ENCODE data around the gene TBC1D12. TPM values are rescaled to one million over a fixed set of nuclear protein-coding genes. Genes with fewer than 3 reads are reported as not detected.

TBC1D12 gene
- total and polyA plus RNA-seq, 2 donors (not counting 3 experiments of a cell fraction or from before 2014, with no cell fraction given) = 2.9 to 7.3 TPM

DNA sequence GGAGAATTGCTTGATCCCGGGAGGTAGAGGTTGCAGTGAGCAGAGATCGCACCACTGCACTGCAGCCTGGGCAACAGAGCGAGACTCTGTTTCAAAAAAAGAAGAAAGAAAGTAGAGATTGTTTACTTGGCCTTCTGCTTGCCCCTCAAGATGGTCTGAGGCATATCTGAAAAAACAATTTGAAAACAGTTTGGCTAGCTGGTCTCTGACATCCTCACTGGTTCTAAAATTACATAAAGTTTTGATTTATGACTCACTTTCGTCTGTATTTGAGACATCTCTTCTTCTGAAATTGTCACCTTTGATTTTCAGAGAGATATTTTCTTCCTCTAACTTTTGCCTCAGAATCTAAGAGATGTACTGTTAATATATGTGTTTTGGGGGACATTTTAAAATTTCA, 93.7 kb downstream of the TBC1D12 start:
- Histone ChIP-seq H3K79me2 (ENCODE audit: control insufficient read depth, insufficient read depth, low read length) (no peaks in the 10 kb centered on the region), H3K27ac (ENCODE audit: insufficient read depth, low read depth, low read length) (no peak overlapping the region), H3K4me2 (ENCODE audit: insufficient read depth, low read length) (no peak overlapping the region), H3K27me3 (ENCODE audit: control insufficient read depth in 2 of 2, insufficient read depth in 2 of 2, low read length in 2 of 2) (no peaks in the 10 kb centered on the region), H3K9me1 (replicated peaks; ENCODE audit: control insufficient read depth, extremely low read depth, insufficient read depth, low read length) (no peaks in the 10 kb centered on the region), H3K9ac (replicated peaks; ENCODE audit: extremely low read depth, insufficient read depth, low read length) (no peak overlapping the region), H3K4me1 (ENCODE audit: control insufficient read depth, extremely low read depth, insufficient read depth, low read length) (peaks cover 3% of the 10 kb centered on the region), H3K9me3 (replicated peaks; ENCODE audit: control insufficient read depth, insufficient read depth, low read length) (no peaks in the 10 kb centered on the region), H4K20me1 (replicated peaks; ENCODE audit: control insufficient read depth, extremely low read depth, insufficient read depth, low read length) (no peaks in the 10 kb centered on the region), H3K36me3 (ENCODE audit: control insufficient read depth in 2 of 2, extremely low read depth in 1 of 2, insufficient read depth in 2 of 2, low read length in 2 of 2) (no peaks in the 10 kb centered on the region), H2AFZ (ENCODE audit: low read depth, low read length) (no peak overlapping the region), H3K4me3 (replicated peaks in 1 of 3; ENCODE audit: insufficient read depth in 1 of 3, low read depth in 1 of 3, low read length in 3 of 3) (no peak overlapping the region)
- peak; percentile 10 for DNase-seq (ENCODE audit: low read depth, low spot score)
- POLR2A ChIA-PET = no interaction called here
- BruUV-seq (replicated peaks) = no TSS peak
- CTCF ChIA-PET = interaction anchor here (0.7 to 1.4 kb wide), 2 partner anchors 14 to 53 kb away, joined by 3 to 10 read pairs; no protein-coding TSS in a partner anchor
- TF ChIP-seq POLR2A (IDR thresholded peaks at IDR 0.05; ENCODE audit: low read depth, low read length) (no peak), MYC (IDR thresholded peaks at IDR 0.05; ENCODE audit: low read depth, low read length) (no peak), EZH2 (IDR thresholded peaks at IDR 0.05; ENCODE audit: borderline replicate concordance, low read depth, low read length, severe bottlenecking) (no peak), POLR2AphosphoS5 (IDR thresholded peaks at IDR 0.05; ENCODE audit: insufficient read depth, low read depth, low read length) (no peak), FOS (IDR thresholded peaks at IDR 0.05; ENCODE audit: borderline replicate concordance, insufficient read depth, low read length) (no peak)
- FAIRE-seq = no peak
- intact Hi-C loops (cut with micrococcal nuclease) (no loop called here), dilution Hi-C loops (cut with MboI; ENCODE audit: extremely low pct_ligation_motif_present, low sequenced_read_pairs) (no loop called here)

- no peak overlapping the region for H2AFZ ChIP-seq (ENCODE audit: low read depth, low read length)
These were observed 94.3 kb downstream of the TBC1D12 start for GRCh38 chr10:94496646-94497045.

More at GRCh38 chr10:94496646-94497045, 94.3 kb downstream of the TBC1D12 start:
- CTCF ChIA-PET = no interaction called here
- Histone ChIP-seq H3K27ac (ENCODE audit: insufficient read depth, low read depth, low read length) (no peak overlapping the region), H3K9me3 (replicated peaks; ENCODE audit: control insufficient read depth, insufficient read depth, low read length) (no peaks in the 10 kb centered on the region), H3K9ac (replicated peaks; ENCODE audit: extremely low read depth, insufficient read depth, low read length) (no peak overlapping the region), H3K9me1 (replicated peaks; ENCODE audit: control insufficient read depth, extremely low read depth, insufficient read depth, low read length) (no peaks in the 10 kb centered on the region), H3K27me3 (ENCODE audit: control insufficient read depth in 2 of 2, insufficient read depth in 2 of 2, low read length in 2 of 2) (no peaks in the 10 kb centered on the region), H3K79me2 (ENCODE audit: control insufficient read depth, insufficient read depth, low read length) (no peaks in the 10 kb centered on the region), H3K4me3 (replicated peaks in 1 of 3; ENCODE audit: insufficient read depth in 1 of 3, low read depth in 1 of 3, low read length in 3 of 3) (no peak overlapping the region), H3K36me3 (ENCODE audit: control insufficient read depth in 2 of 2, extremely low read depth in 1 of 2, insufficient read depth in 2 of 2, low read length in 2 of 2) (no peaks in the 10 kb centered on the region), H4K20me1 (replicated peaks; ENCODE audit: control insufficient read depth, extremely low read depth, insufficient read depth, low read length) (no peaks in the 10 kb centered on the region), H3K4me1 (ENCODE audit: control insufficient read depth, extremely low read depth, insufficient read depth, low read length) (peaks cover 3% of the 10 kb centered on the region), H3K4me2 (ENCODE audit: insufficient read depth, low read length) (peak overlapping the region; percentile 16)
- no peak for FAIRE-seq
- BruUV-seq (replicated peaks) = no TSS peak
- dilution Hi-C loops (cut with MboI; ENCODE audit: extremely low pct_ligation_motif_present, low sequenced_read_pairs) (no loop called here), intact Hi-C loops (cut with micrococcal nuclease) (no loop called here)
- POLR2A ChIA-PET = no interaction called here
- TF ChIP-seq EZH2 (IDR thresholded peaks at IDR 0.05; ENCODE audit: borderline replicate concordance, low read depth, low read length, severe bottlenecking) (no peak), POLR2A (IDR thresholded peaks at IDR 0.05; ENCODE audit: low read depth, low read length) (no peak), POLR2AphosphoS5 (IDR thresholded peaks at IDR 0.05; ENCODE audit: insufficient read depth, low read depth, low read length) (no peak), JUN (IDR thresholded peaks at IDR 0.05; ENCODE audit: borderline replicate concordance, insufficient read depth, insufficient read length, low read depth) (no peak), FOS (IDR thresholded peaks at IDR 0.05; ENCODE audit: borderline replicate concordance, insufficient read depth, low read length) (no peak), GATA2 (IDR thresholded peaks at IDR 0.05; ENCODE audit: insufficient read depth, insufficient read length, low read depth, low read length) (no peak), MYC (IDR thresholded peaks at IDR 0.05; ENCODE audit: low read depth, low read length) (no peak), MAX (IDR thresholded peaks at IDR 0.05; ENCODE audit: insufficient read depth, insufficient read length) (no peak)
- TF ChIP-seq, protein P1, sequence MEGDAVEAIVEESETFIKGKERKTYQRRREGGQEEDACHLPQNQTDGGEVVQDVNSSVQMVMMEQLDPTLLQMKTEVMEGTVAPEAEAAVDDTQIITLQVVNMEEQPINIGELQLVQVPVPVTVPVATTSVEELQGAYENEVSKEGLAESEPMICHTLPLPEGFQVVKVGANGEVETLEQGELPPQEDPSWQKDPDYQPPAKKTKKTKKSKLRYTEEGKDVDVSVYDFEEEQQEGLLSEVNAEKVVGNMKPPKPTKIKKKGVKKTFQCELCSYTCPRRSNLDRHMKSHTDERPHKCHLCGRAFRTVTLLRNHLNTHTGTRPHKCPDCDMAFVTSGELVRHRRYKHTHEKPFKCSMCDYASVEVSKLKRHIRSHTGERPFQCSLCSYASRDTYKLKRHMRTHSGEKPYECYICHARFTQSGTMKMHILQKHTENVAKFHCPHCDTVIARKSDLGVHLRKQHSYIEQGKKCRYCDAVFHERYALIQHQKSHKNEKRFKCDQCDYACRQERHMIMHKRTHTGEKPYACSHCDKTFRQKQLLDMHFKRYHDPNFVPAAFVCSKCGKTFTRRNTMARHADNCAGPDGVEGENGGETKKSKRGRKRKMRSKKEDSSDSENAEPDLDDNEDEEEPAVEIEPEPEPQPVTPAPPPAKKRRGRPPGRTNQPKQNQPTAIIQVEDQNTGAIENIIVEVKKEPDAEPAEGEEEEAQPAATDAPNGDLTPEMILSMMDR (IDR thresholded peaks at IDR 0.05; ENCODE audit: extremely low read depth in 1 of 2, insufficient read depth in 1 of 2, low read depth in 1 of 2, low read length in 2 of 2) = no peak
- peak; percentile 5 for DNase-seq (ENCODE audit: low read depth, low spot score)

Data from endothelial cell of umbilical vein (primary cell).